ENCODE measurements around the gene SND1. TPM values are rescaled to one million over a fixed set of nuclear protein-coding genes. Genes with fewer than 3 reads are reported as not detected.

SND1 gene
- total RNA-seq, 4 donors from 2014 or later = 64.3 to 77.0 (median 70.4) TPM

DNA sequence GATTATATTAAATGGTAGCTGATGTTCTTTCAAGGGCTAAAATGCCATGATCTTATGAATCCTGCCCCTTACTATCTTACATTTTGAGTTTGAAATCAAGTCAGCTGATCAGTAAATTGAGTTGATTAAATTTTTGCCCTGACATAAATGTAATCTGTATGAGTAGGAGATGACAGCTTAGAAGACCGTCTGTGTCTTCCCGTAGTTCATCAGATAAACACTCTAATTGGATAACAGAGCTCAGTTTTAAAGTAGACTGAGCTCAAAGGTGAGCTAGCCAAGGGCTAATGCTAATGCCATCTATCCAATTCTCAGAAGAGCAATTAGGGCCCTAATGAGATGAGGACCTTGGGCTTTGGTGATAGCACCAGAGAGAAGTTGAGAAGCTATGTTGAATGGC is 296.3 kb downstream of the SND1 start:
- Histone ChIP-seq H3K36me3 (no peaks in the 10 kb centered on the region), H3K4me3 (no peak overlapping the region), H3K9me3 (no peaks in the 10 kb centered on the region), H3K27ac (no peak overlapping the region), H3K4me1 (no peaks in the 10 kb centered on the region), H3K27me3 (no peaks in the 10 kb centered on the region)
- 83 to 95% methylated on average over 1 to 2 of the region's 2 CpGs for WGBS, 2 donors (ENCODE audit: low coverage in 1 of 2)
- in situ Hi-C loops (cut with MboI; ENCODE audit: low pct_ligation_motif_present in 1 of 4, low pct_unique_long_range_greater_than_20kb in 1 of 4, low sequenced_read_pairs in 3 of 4) (no loop called here), intact Hi-C loops (cut with DNase I; ENCODE audit: low total_unique reads) (no loop called here)
- TF ChIP-seq POLR2A (IDR thresholded peaks at IDR 0.05) = no peak
- no peak for DNase-seq

DNA sequence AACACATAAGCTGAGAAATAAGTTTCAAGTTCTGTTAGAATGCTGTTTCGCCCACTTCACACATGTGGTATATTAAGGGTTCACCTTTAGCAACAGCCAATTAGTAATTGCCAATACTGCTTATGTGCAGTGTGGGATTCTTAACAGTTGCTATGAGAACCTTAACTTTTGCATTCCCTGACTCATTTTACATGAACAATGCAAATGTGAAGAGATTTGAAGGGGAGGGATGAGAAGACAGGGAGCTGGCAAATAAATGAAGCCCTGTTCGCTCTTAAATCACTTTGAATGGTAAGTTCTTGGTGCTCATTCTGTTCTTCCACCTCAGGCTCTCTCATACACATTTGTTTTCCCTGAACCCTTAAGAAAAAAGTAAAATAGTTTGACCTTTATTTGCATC is 296.9 kb downstream of the SND1 start:
- Histone ChIP-seq H3K27ac (no peak overlapping the region), H3K4me1 (peaks cover 0 to under 1% (median 0%) of the 10 kb centered on the region in 4 donors), H3K36me3 (no peaks in the 10 kb centered on the region), H3K4me3 (no peak overlapping the region), H3K27me3 (no peaks in the 10 kb centered on the region), H3K9me3 (no peaks in the 10 kb centered on the region)
- in situ Hi-C loops (cut with MboI; ENCODE audit: low pct_ligation_motif_present in 1 of 4, low pct_unique_long_range_greater_than_20kb in 1 of 4, low sequenced_read_pairs in 3 of 4) (no loop called here), intact Hi-C loops (cut with DNase I; ENCODE audit: low total_unique reads) (no loop called here)
- WGBS, 2 donors (ENCODE audit: low coverage in 1 of 2) = 96% methylated on average over 2 of the region's 2 CpGs
- DNase-seq = no peak
- TF ChIP-seq POLR2AphosphoS5 (IDR thresholded peaks at IDR 0.05) (no peak), POLR2A (IDR thresholded peaks at IDR 0.05) (no peak), EP300 (IDR thresholded peaks at IDR 0.05; ENCODE audit: low read depth) (no peak)
- TF ChIP-seq, protein P1, sequence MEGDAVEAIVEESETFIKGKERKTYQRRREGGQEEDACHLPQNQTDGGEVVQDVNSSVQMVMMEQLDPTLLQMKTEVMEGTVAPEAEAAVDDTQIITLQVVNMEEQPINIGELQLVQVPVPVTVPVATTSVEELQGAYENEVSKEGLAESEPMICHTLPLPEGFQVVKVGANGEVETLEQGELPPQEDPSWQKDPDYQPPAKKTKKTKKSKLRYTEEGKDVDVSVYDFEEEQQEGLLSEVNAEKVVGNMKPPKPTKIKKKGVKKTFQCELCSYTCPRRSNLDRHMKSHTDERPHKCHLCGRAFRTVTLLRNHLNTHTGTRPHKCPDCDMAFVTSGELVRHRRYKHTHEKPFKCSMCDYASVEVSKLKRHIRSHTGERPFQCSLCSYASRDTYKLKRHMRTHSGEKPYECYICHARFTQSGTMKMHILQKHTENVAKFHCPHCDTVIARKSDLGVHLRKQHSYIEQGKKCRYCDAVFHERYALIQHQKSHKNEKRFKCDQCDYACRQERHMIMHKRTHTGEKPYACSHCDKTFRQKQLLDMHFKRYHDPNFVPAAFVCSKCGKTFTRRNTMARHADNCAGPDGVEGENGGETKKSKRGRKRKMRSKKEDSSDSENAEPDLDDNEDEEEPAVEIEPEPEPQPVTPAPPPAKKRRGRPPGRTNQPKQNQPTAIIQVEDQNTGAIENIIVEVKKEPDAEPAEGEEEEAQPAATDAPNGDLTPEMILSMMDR (IDR thresholded peaks at IDR 0.05) = no peak

DNA sequence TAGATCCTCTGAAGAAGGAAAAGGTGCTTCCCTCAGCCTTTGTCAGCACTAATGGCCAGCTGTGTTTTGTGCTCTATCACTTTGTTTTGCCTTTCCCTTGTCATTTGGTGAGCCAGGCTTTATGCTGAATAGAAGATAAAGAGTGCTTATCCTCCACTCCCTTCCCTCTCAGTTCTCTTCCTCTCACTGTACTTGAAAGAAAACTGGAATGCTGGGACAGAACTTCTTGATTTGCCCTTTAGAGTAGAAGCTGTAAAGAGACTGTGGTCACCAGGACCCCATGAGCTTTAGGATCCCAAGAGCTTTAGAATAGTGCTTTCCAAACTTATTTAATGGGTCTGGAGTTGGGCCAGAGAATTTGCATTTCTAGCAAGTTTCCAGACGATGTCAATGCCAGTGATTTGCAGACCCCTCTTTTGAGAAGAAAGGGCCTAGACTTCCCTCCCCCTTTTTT is 297.8 kb downstream of the SND1 start:
- 74 to 75% methylated on average over 1 of the region's 1 CpG for WGBS, 2 donors (ENCODE audit: low coverage in 1 of 2)

DNA sequence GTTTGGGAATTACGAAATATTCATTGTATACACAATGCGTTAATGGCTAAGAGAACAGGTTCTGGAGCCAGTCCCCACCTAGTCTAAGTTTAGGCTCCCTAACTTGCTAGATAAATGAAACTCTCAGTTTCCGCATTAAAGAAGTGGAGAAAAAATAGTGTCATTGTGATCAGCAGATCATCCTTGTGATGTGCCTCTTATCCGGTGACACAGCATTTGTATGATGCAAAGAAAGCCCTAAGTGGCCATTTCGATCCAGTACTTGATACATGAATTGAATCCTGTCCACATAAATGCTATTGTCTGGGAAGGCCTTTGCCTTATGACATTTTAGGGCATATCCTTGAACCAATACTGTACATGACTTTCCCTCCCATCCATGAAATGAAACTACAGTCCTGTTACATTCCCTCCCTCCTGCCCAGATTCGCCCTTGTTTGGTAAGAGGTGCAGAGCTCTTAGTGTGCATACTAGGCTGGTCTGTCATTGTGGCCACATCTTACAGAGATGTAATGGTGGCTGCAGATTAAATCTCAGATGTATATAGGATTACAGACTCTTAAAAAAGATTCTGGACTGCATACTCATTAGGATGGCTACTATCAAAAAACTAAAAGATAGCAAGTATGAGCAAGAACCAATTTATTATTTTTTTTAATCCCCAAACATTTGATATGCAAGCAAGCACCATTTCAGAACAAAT is 298.4 kb downstream of the SND1 start:
- peaks cover 0 to 7% (median 0%) of the 10 kb centered on the region in 4 donors for H3K4me1 ChIP-seq
- in situ Hi-C loops (cut with MboI; ENCODE audit: low pct_ligation_motif_present in 1 of 4, low pct_unique_long_range_greater_than_20kb in 1 of 4, low sequenced_read_pairs in 3 of 4) = no loop called here
- H3K27ac ChIP-seq = no peak overlapping the region
- intact Hi-C loops (cut with DNase I; ENCODE audit: low total_unique reads) = no loop called here
- no peak for DNase-seq
- no peaks in the 10 kb centered on the region for H3K36me3 ChIP-seq
- no peak overlapping the region for H3K4me3 ChIP-seq
- no peaks in the 10 kb centered on the region for H3K27me3 ChIP-seq
- TF ChIP-seq, protein P1 (IDR thresholded peaks at IDR 0.05) = no peak
- TF ChIP-seq POLR2A (IDR thresholded peaks at IDR 0.05) (no peak), EP300 (IDR thresholded peaks at IDR 0.05; ENCODE audit: low read depth) (no peak), POLR2AphosphoS5 (IDR thresholded peaks at IDR 0.05) (no peak)
- WGBS, 2 donors (ENCODE audit: low coverage in 1 of 2) = 92 to 100% methylated on average over 6 of the region's 6 CpGs
- no peaks in the 10 kb centered on the region for H3K9me3 ChIP-seq

More for the DNA sequence above, 297.8 kb downstream of the SND1 start:
- Histone ChIP-seq H3K4me3 (no peak overlapping the region), H3K36me3 (no peaks in the 10 kb centered on the region), H3K9me3 (no peaks in the 10 kb centered on the region), H3K4me1 (peaks cover 0 to 7% (median 0%) of the 10 kb centered on the region in 4 donors), H3K27me3 (no peaks in the 10 kb centered on the region), H3K27ac (no peak overlapping the region)
- TF ChIP-seq POLR2AphosphoS5 (IDR thresholded peaks at IDR 0.05) (no peak), POLR2A (IDR thresholded peaks at IDR 0.05) (no peak), EP300 (IDR thresholded peaks at IDR 0.05; ENCODE audit: low read depth) (no peak)
- TF ChIP-seq, protein P1 (IDR thresholded peaks at IDR 0.05) = no peak
- DNase-seq = no peak
- intact Hi-C loops (cut with DNase I; ENCODE audit: low total_unique reads) (no loop called here), in situ Hi-C loops (cut with MboI; ENCODE audit: low pct_ligation_motif_present in 1 of 4, low pct_unique_long_range_greater_than_20kb in 1 of 4, low sequenced_read_pairs in 3 of 4) (no loop called here)

Data from transverse colon (tissue), 4 donors.